Neuronal stem cell (in vitro differentiated cells): ENCODE results near the gene FRRS1L.

ENCODE experiments used
- DNase-seq: peaks from one replicate; pipeline ENCODE4 v3.0.0-alpha.2; 2013; ENCODE audit warnings: low spot score
- H2AFZ ChIP-seq: one replicate; pipeline ENCODE4 v1.6.1; 2013; ENCODE audit warnings: mild to moderate bottlenecking, low read length, inconsistent platforms
- H2AK5ac ChIP-seq: 2 replicates; pipeline ENCODE4 v1.6.1; 2013; ENCODE audit warnings: low read depth, mild to moderate bottlenecking, inconsistent platforms, low read length, moderate library complexity, mixed read lengths
- H2BK120ac ChIP-seq: 2 replicates; pipeline ENCODE4 v1.6.1; 2013; ENCODE audit warnings: low read depth, mild to moderate bottlenecking, inconsistent platforms, low read length, moderate library complexity, mixed read lengths
- H2BK12ac ChIP-seq: one replicate; pipeline ENCODE4 v1.6.1; 2013; ENCODE audit warnings: low read length, inconsistent platforms
- H2BK15ac ChIP-seq: 2 replicates; pipeline ENCODE4 v1.6.1; 2013; ENCODE audit warnings: mild to moderate bottlenecking, low read length, inconsistent platforms, mixed read lengths
- H2BK5ac ChIP-seq: one replicate; pipeline ENCODE4 v1.6.1; 2013; ENCODE audit warnings: inconsistent platforms, mild to moderate bottlenecking, low read length, moderate library complexity
- H3K14ac ChIP-seq: one replicate; pipeline ENCODE4 v1.6.1; 2013; ENCODE audit warnings: low read length, inconsistent platforms
- H3K18ac ChIP-seq: 2 replicates; pipeline ENCODE4 v1.6.1; 2013; ENCODE audit warnings: low read length, inconsistent platforms
- H3K23ac ChIP-seq: 2 replicates; pipeline ENCODE4 v1.6.1; 2013; ENCODE audit warnings: low read depth, mild to moderate bottlenecking, mixed read lengths, low read length, inconsistent platforms; ENCODE audit not compliant: poor library complexity
- H3K27ac ChIP-seq: replicated peaks from 3 replicates; pipeline ENCODE4 v1.5.1; 2013; ENCODE audit warnings: low read length, inconsistent platforms
- H3K27me3 ChIP-seq, 3 experiments: 2 replicates each; pipeline ENCODE4 v1.6.1; 2013; ENCODE audit warnings: low read length in 3 of 3, mild to moderate bottlenecking in 2 of 3, inconsistent platforms in 1 of 3, low read depth in 1 of 3, mixed read lengths in 1 of 3, moderate library complexity in 1 of 3; ENCODE audit not compliant: control insufficient read depth in 3 of 3, insufficient read depth in 3 of 3
- H3K36me3 ChIP-seq, 2 donors: replicated peaks in 1 of 2; 2 replicates each; pipeline ENCODE4 v1.6.1; 2013; ENCODE audit warnings: low read length in 2 of 2; ENCODE audit not compliant: control insufficient read depth in 2 of 2, insufficient read depth in 2 of 2
- H3K4ac ChIP-seq: 2 replicates; pipeline ENCODE4 v1.6.1; 2013; ENCODE audit warnings: inconsistent platforms, mild to moderate bottlenecking, low read length, moderate library complexity
- H3K4me1 ChIP-seq, 2 donors: 1 replicate in 1 of 2; 2 replicates in 1 of 2; pipeline ENCODE4 v1.6.1; 2013; ENCODE audit warnings: low read length in 2 of 2, low read depth in 1 of 2; ENCODE audit not compliant: control insufficient read depth in 2 of 2, insufficient read depth in 1 of 2
- H3K4me2 ChIP-seq: one replicate; pipeline ENCODE4 v1.6.1; 2013; ENCODE audit warnings: mild to moderate bottlenecking, low read length, inconsistent platforms; ENCODE audit not compliant: insufficient read depth, poor library complexity, severe bottlenecking
- H3K4me3 ChIP-seq, 2 donors: 2 replicates each; pipeline ENCODE4 v1.5.1; 2013; ENCODE audit warnings: low read length in 2 of 2, mild to moderate bottlenecking in 2 of 2, inconsistent platforms in 1 of 2, moderate library complexity in 1 of 2
- H3K79me1 ChIP-seq: one replicate; pipeline ENCODE4 v1.6.1; 2013; ENCODE audit warnings: low read depth, mild to moderate bottlenecking, inconsistent platforms, low read length, moderate library complexity
- H3K9ac ChIP-seq: one replicate; pipeline ENCODE4 v1.6.1; 2013; ENCODE audit warnings: mild to moderate bottlenecking, low read depth, low read length, inconsistent platforms; ENCODE audit not compliant: poor library complexity
- H3K9me3 ChIP-seq, 2 donors: replicated peaks in 1 of 2; 2 replicates each; pipeline versions ENCODE3 to v1.6.1; 2013; ENCODE audit warnings: low read length in 2 of 2, mild to moderate bottlenecking in 2 of 2, inconsistent platforms in 1 of 2, low read depth in 1 of 2, mixed read lengths in 1 of 2, moderate library complexity in 1 of 2; ENCODE audit not compliant: control insufficient read depth in 2 of 2, insufficient read depth in 1 of 2
- H4K8ac ChIP-seq: one replicate; pipeline ENCODE4 v1.6.1; 2013; ENCODE audit warnings: low read depth, mild to moderate bottlenecking, inconsistent platforms, low read length, moderate library complexity
- H4K91ac ChIP-seq: one replicate; pipeline ENCODE4 v1.6.1; 2013; ENCODE audit warnings: low read length, low read depth, mild to moderate bottlenecking, inconsistent platforms; ENCODE audit not compliant: poor library complexity
- WGBS, 2 donors: extraction: QIAGEN DNeasy Blood & Tissue Kit; methylation state at CpG; one replicate each; pipeline ENCODE4 v1.1.7; 2013; ENCODE audit warnings: missing lambda C conversion rate in 2 of 2, mixed read lengths in 1 of 2; ENCODE audit not compliant: insufficient read length in 2 of 2, insufficient replicate concordance in 1 of 2; ENCODE audit errors: extremely low coverage in 2 of 2; 5-methylcytosine and 5-hydroxymethylcytosine counted together

The FRRS1L gene

GRCh38 chr9:109120204-109120789 is 46.8 kb downstream of the FRRS1L start:
- no peak overlapping the region for H3K18ac ChIP-seq
- H3K9ac ChIP-seq: no peak overlapping the region
- H2BK12ac ChIP-seq: no peak overlapping the region
- H3K79me1 ChIP-seq: peaks cover 3% of the 10 kb centered on the region
- H3K9me3 ChIP-seq: no peaks in the 10 kb centered on the region
- peaks cover 1 to 8% of the 10 kb centered on the region in 2 donors for H3K4me1 ChIP-seq
- H4K8ac ChIP-seq: no peak overlapping the region
- peak overlapping the region; percentile 65 for H2AFZ ChIP-seq
- no peak overlapping the region for H2AK5ac ChIP-seq
- H2BK15ac ChIP-seq: no peak overlapping the region
- H2BK5ac ChIP-seq: no peak overlapping the region
- H3K27ac ChIP-seq: no peak overlapping the region
- peak overlapping the region in 1 of 2 donors; percentile 17 for H3K4me3 ChIP-seq
- H3K23ac ChIP-seq: no peak overlapping the region
- peaks cover 0 to under 1% (median 0%) of the 10 kb centered on the region in 3 experiments for H3K27me3 ChIP-seq
- H3K4me2 ChIP-seq: peak overlapping the region; percentile 15
- H3K4ac ChIP-seq: no peak overlapping the region
- H2BK120ac ChIP-seq: no peak overlapping the region
- no peak for DNase-seq
- no peak overlapping the region for H4K91ac ChIP-seq
- peaks cover 0 to 22% of the 10 kb centered on the region in 2 donors for H3K36me3 ChIP-seq
- no peak overlapping the region for H3K14ac ChIP-seq
- WGBS, 2 donors: no CpG with 5 or more reads among the region's 13 CpGs

GRCh38 chr9:109119439-109120203 is 47.4 kb downstream of the FRRS1L start, which contains the start of gene TMEM245:
TMEM245 (minus strand) TSS chr9:109119947; CDS start chr9:109119913, 34 bp downstream.
- no peak within 1 kb of the TSS for H3K4ac ChIP-seq
- DNase-seq: peak; percentile 96
- H2BK5ac ChIP-seq: peak within 1 kb of the TSS; percentile 94
- peak within 1 kb of the TSS; percentile 99 for H3K9ac ChIP-seq
- H3K36me3 ChIP-seq: peaks cover 0 to 22% of the 10 kb centered on the region in 2 donors
- peak within 1 kb of the TSS; percentile 86 for H3K23ac ChIP-seq
- H3K4me3 ChIP-seq: peak within 1 kb of the TSS; percentile 89 to 98
- peak within 1 kb of the TSS; percentile 88 for H3K4me2 ChIP-seq
- H2BK120ac ChIP-seq: no peak within 1 kb of the TSS
- H3K27me3 ChIP-seq: no peaks in the 10 kb centered on the region
- H2BK12ac ChIP-seq: peak within 1 kb of the TSS; percentile 27
- H3K9me3 ChIP-seq: no peaks in the 10 kb centered on the region
- H3K27ac ChIP-seq: peak within 1 kb of the TSS; percentile 85
- H2AFZ ChIP-seq: peak within 1 kb of the TSS; percentile 96
- peak within 1 kb of the TSS; percentile 91 for H3K14ac ChIP-seq
- H4K91ac ChIP-seq: no peak within 1 kb of the TSS
- H3K79me1 ChIP-seq: peaks cover 3% of the 10 kb centered on the region
- H3K4me1 ChIP-seq: peaks cover 1 to 8% of the 10 kb centered on the region in 2 donors
- no peak within 1 kb of the TSS for H4K8ac ChIP-seq
- peak within 1 kb of the TSS; percentile 76 for H2AK5ac ChIP-seq
- WGBS, 2 donors: no CpG with 5 or more reads among the region's 88 CpGs
- peak within 1 kb of the TSS; percentile 15 for H2BK15ac ChIP-seq
- H3K18ac ChIP-seq: peak within 1 kb of the TSS; percentile 98

- H3K36me3 ChIP-seq: peaks cover 0 to 22% of the 10 kb centered on the region in 2 donors
- no peak overlapping the region for H4K91ac ChIP-seq
- H3K4me3 ChIP-seq: peak overlapping the region; percentile 89 to 98
- DNase-seq: peak; percentile 37
- H3K9ac ChIP-seq: peak overlapping the region; percentile 99
- peaks cover 3% of the 10 kb centered on the region for H3K79me1 ChIP-seq
- H3K4me2 ChIP-seq: peak overlapping the region; percentile 88
- peak overlapping the region; percentile 94 for H2BK5ac ChIP-seq
- peak overlapping the region; percentile 76 for H2AK5ac ChIP-seq
- H3K14ac ChIP-seq: peak overlapping the region; percentile 91
- H3K9me3 ChIP-seq: no peaks in the 10 kb centered on the region
- peak overlapping the region; percentile 86 for H3K23ac ChIP-seq
- H3K27ac ChIP-seq: peak overlapping the region; percentile 85
- H2BK120ac ChIP-seq: no peak overlapping the region
- H3K27me3 ChIP-seq: no peaks in the 10 kb centered on the region
- no peak overlapping the region for H3K4ac ChIP-seq
- no peak overlapping the region for H2BK12ac ChIP-seq
- H3K4me1 ChIP-seq: peaks cover 1 to 8% of the 10 kb centered on the region in 2 donors
- peak overlapping the region; percentile 15 for H2BK15ac ChIP-seq
- WGBS, 2 donors: no CpG with 5 or more reads among the region's 29 CpGs
- H2AFZ ChIP-seq: peak overlapping the region; percentile 96
- peak overlapping the region; percentile 98 for H3K18ac ChIP-seq
- no peak overlapping the region for H4K8ac ChIP-seq
Observed at GRCh38 chr9:109118808-109119438, 48.1 kb downstream of the FRRS1L start.
